Stomach (tissue), 9 donors: ENCODE results near the gene NCAPG2. TPM values are rescaled to one million over a fixed set of nuclear protein-coding genes. Genes with fewer than 3 reads are reported as not detected.
A peak's percentile ranks its signal among the peaks of the same experiment; 100 is the strongest.
"Not testable (repeated sequence)": the region's sequence is repeated elsewhere in the genome, so short reads cannot be mapped to it uniquely, and the experiment has no call there.

Experiments used
- DNase-seq, 2 donors: peaks; one replicate each; pipeline versions ENCODE4 v3.0.0 to v3.0.0-alpha.2; 2013 to 2019
- H3K27ac ChIP-seq, 5 donors: fragments of 200-600 bp in 4 of 5; sonication (generic) in 4 of 5; one replicate each; pipeline ENCODE4 v1.5.1; 2013 to 2019; ENCODE audit warnings: mild to moderate bottlenecking in 1 of 5, moderate library complexity in 1 of 5
- H3K27me3 ChIP-seq, 3 donors: fragments of 200-600 bp; sonication (generic); one replicate each; pipeline ENCODE4 v1.5.1; 2017 to 2019; ENCODE audit warnings: mixed run types in 1 of 3
- H3K36me3 ChIP-seq, 4 donors: fragments of 200-600 bp; sonication (generic); 1 replicate in 3 of 4; 2 replicates in 1 of 4; pipeline ENCODE4 v1.5.1; 2016 to 2019
- H3K4me1 ChIP-seq, 4 donors: fragments of 200-600 bp; sonication (generic); one replicate each; pipeline ENCODE4 v1.5.1; 2016 to 2019
- H3K4me3 ChIP-seq, 4 donors: fragments of 200-600 bp; sonication (generic) in 3 of 4; one replicate each; pipeline ENCODE4 v1.5.1; 2016 to 2019; ENCODE audit warnings: mild to moderate bottlenecking in 1 of 4
- H3K9me3 ChIP-seq, 4 donors: fragments of 200-600 bp; sonication (generic); one replicate each; pipeline ENCODE4 v1.5.1; 2016 to 2019
- EP300 ChIP-seq: sonication (generic); formaldehyde crosslinking; IDR thresholded peaks from one replicate; pipeline ENCODE4 v1.6.1; 2017; ENCODE audit warnings: antibody characterized with exemption
- POLR2A ChIP-seq, 4 donors: fragments of 450-650 bp; IDR thresholded peaks; one replicate each; pipeline ENCODE4 v1.6.1; 2016; ENCODE audit warnings: antibody characterized with exemption in 4 of 4, control low read depth in 2 of 4, mild to moderate bottlenecking in 1 of 4, moderate library complexity in 1 of 4
- POLR2AphosphoS5 ChIP-seq, 3 donors: sonication (generic); formaldehyde crosslinking; IDR thresholded peaks; one replicate each; pipeline ENCODE4 v1.6.1; 2016; ENCODE audit warnings: antibody characterized with exemption in 3 of 3
- WGBS, 5 donors: extraction: QIAGEN DNeasy Blood & Tissue Kit in 3 of 5; methylation state at CpG; one replicate each; pipeline versions ENCODE4 v1.1.5 to v1.1.7; 2013 to 2018; 5-methylcytosine and 5-hydroxymethylcytosine counted together
- intact Hi-C: fragments of 100-400 bp; cut with DNase I; formaldehyde crosslinking; loops from one replicate; pipeline ENCODE4 v1.15.1; 2023; ENCODE audit warnings: low total_unique reads
- polyA plus RNA-seq, 3 donors: library from polyadenylated mRNA; stranded (reverse); fragments of 200-250 nt; gene quantifications; one replicate each; pipeline ENCODE4 v1.2.3, GENCODE V29; 2013
- total RNA-seq, 5 donors: library from RNA; depleted of rRNA; stranded (reverse); fragments of >200 nt; gene quantifications; one replicate each; pipeline versions ENCODE4 v1.1.0 to v1.2.3, GENCODE V29; 2014 to 2016
- TF ChIP-seq, protein P1 (sequence below), 7 experiments: fragments of 450-650 bp in 4 of 7; fragments of 200-600 bp in 3 of 7; sonication (generic) in 3 of 7; IDR thresholded peaks; one replicate each; pipeline ENCODE4 v1.5.1; 2016 to 2019; ENCODE audit warnings: antibody characterized with exemption in 7 of 7, control low read depth in 2 of 7, mild to moderate bottlenecking in 1 of 7
- donor health status: healthy with polysubstance abuse.
- donor health status: Bipolar disorder and iron deficiency.
- donor health status: healthy.

Gene NCAPG2
- total and polyA plus RNA-seq, 8 donors, result 2.6 to 24.2 (median 8.3) TPM

DNA sequence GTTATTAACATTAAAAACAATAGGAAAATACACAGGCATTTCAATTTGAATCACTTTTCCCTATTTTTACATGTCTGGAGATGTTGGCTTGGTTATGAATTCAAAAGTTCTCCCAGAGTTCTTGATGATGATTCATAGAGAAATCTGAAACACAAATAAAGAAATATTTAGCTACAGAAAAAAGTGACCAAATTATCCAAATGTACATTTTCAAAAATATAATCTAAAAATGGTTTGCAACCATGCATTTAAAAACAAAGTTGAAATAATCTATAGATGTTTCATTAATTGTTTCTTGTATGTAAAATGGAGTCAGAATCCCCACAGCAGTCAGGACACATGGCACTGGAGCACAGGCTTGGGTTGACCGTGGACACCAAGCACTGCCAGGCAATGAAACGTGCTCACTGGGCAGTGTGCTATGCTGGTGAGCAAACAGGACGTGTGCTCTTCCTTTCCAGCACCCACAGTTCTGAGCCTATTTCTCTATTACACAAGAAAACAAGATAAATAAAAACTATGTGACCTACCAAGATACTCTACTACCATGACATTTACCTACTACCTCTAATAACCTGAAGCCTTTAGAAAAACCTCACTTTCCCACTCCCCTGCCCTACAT is 72.9 kb downstream of the NCAPG2 start:
- 66 to 80% (median 71%) methylated on average over 3 of the region's 3 CpGs for WGBS, 5 donors
- intact Hi-C loops, result no loop called here
- H3K4me3 ChIP-seq, result no peak overlapping the region
- peaks cover 0 to 23% (median 14%) of the 10 kb centered on the region in 4 donors for H3K36me3 ChIP-seq
- no peaks in the 10 kb centered on the region for H3K27me3 ChIP-seq
- no peak for DNase-seq
- peak overlapping the region in 1 of 5 donors; percentile 5 for H3K27ac ChIP-seq
- no peaks in the 10 kb centered on the region for H3K4me1 ChIP-seq
- H3K9me3 ChIP-seq, result no peaks in the 10 kb centered on the region
- TF ChIP-seq POLR2A (IDR thresholded peaks at IDR 0.05) (no peak), POLR2AphosphoS5 (IDR thresholded peaks at IDR 0.05) (no peak), EP300 (no peak)
- TF ChIP-seq, protein P1, sequence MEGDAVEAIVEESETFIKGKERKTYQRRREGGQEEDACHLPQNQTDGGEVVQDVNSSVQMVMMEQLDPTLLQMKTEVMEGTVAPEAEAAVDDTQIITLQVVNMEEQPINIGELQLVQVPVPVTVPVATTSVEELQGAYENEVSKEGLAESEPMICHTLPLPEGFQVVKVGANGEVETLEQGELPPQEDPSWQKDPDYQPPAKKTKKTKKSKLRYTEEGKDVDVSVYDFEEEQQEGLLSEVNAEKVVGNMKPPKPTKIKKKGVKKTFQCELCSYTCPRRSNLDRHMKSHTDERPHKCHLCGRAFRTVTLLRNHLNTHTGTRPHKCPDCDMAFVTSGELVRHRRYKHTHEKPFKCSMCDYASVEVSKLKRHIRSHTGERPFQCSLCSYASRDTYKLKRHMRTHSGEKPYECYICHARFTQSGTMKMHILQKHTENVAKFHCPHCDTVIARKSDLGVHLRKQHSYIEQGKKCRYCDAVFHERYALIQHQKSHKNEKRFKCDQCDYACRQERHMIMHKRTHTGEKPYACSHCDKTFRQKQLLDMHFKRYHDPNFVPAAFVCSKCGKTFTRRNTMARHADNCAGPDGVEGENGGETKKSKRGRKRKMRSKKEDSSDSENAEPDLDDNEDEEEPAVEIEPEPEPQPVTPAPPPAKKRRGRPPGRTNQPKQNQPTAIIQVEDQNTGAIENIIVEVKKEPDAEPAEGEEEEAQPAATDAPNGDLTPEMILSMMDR (IDR thresholded peaks at IDR 0.05), result no peak

GRCh38 chr7:158626289-158626688 is 78.3 kb downstream of the NCAPG2 start:
- H3K27ac ChIP-seq, intact Hi-C loops, H3K4me1 ChIP-seq, H3K27me3 ChIP-seq, DNase-seq, H3K9me3 ChIP-seq, H3K4me3 ChIP-seq: not testable (repeated sequence)
- H3K36me3 ChIP-seq, result peaks cover 0 to 23% (median 14%) of the 10 kb centered on the region in 4 donors
- WGBS, 5 donors, result 86 to 95% (median 93%) methylated on average over 8 of the region's 8 CpGs

DNA sequence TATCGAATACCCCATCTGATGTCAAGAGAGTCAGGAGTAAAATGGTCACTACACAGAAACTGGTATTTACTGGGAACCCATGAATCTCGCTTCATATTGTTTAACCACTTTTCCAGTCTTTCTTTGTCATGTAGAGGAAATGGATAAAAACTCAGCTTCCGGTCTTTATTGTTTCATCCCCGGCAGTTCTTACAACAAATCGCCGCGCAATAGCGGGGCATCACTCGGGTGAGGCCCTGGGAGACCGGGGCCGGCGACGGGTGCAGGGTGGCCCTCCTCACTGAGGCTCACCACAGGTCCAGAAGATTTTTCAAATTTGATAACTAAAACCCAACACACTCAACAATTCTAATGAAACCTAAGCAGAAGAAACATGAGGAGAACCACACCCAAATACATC is 81.4 kb downstream of the NCAPG2 start:
- DNase-seq, result no peak
- WGBS, 5 donors, result 93 to 96% (median 94%) methylated on average over 13 of the region's 13 CpGs
- H3K27ac ChIP-seq, result no peak overlapping the region
- H3K9me3 ChIP-seq, result no peaks in the 10 kb centered on the region
- peaks cover 0 to 5% (median 0%) of the 10 kb centered on the region in 4 donors for H3K36me3 ChIP-seq
- H3K27me3 ChIP-seq, result no peaks in the 10 kb centered on the region
- intact Hi-C loops, result no loop called here
- TF ChIP-seq EP300, result no peak
- TF ChIP-seq POLR2AphosphoS5 (IDR thresholded peaks at IDR 0.05), result no peak
- no peak for TF ChIP-seq POLR2A (IDR thresholded peaks at IDR 0.05)
- TF ChIP-seq, protein P1 (IDR thresholded peaks at IDR 0.05), result no peak
- H3K4me1 ChIP-seq, result no peaks in the 10 kb centered on the region
- no peak overlapping the region for H3K4me3 ChIP-seq

DNA sequence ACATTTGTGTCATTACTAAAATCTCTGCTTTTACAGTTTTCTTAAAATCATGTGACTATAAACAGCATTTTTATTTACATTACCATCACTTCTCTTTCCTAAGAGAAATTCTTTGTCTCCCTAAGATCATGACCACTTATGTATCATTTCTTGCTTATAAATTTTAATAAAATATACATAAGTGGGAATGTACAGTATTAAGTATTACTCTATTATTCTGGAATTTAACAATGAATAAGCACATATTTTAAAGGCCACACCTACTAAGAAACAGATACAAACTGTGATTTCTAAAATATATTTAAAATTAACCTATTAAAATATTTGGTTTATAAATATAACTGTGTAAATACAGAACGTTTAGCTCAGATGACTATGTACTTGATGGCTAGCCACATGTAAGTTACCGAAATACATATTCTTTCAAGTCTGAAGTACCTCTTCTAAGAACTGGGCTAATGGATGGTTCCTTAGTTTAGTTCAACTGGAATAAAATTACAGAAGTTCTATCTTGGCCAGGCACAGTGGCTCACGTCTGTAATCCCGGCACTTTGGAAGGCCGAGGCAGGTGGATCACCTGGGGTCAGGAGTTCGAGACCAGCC is 83.7 kb downstream of the NCAPG2 start:
- intact Hi-C loops, result no loop called here
- H3K4me1 ChIP-seq, result no peaks in the 10 kb centered on the region
- DNase-seq, result no peak
- 80 to 90% (median 85%) methylated on average over 6 of the region's 6 CpGs for WGBS, 5 donors
- TF ChIP-seq POLR2AphosphoS5 (IDR thresholded peaks at IDR 0.05), result no peak
- no peak for TF ChIP-seq POLR2A (IDR thresholded peaks at IDR 0.05)
- TF ChIP-seq, protein P1 (IDR thresholded peaks at IDR 0.05), result no peak
- TF ChIP-seq EP300, result no peak
- H3K9me3 ChIP-seq, result no peaks in the 10 kb centered on the region
- H3K4me3 ChIP-seq, result no peak overlapping the region
- H3K27ac ChIP-seq, result no peak overlapping the region
- H3K27me3 ChIP-seq, result no peaks in the 10 kb centered on the region
- no peaks in the 10 kb centered on the region for H3K36me3 ChIP-seq

- no peak overlapping the region for H3K27ac ChIP-seq
- H3K4me1 ChIP-seq, result no peaks in the 10 kb centered on the region
- H3K9me3 ChIP-seq, result no peaks in the 10 kb centered on the region
- no peak overlapping the region for H3K4me3 ChIP-seq
- no peaks in the 10 kb centered on the region for H3K27me3 ChIP-seq
- no peak for DNase-seq
- no peaks in the 10 kb centered on the region for H3K36me3 ChIP-seq
- WGBS, 5 donors, result 96 to 99% (median 98%) methylated on average over 5 of the region's 5 CpGs
- intact Hi-C loops, result no loop called here
- TF ChIP-seq POLR2A (IDR thresholded peaks at IDR 0.05) (no peak), POLR2AphosphoS5 (IDR thresholded peaks at IDR 0.05) (no peak), EP300 (no peak)
- TF ChIP-seq, protein P1 (IDR thresholded peaks at IDR 0.05), result no peak
These were observed 84.2 kb downstream of the NCAPG2 start for GRCh38 chr7:158620418-158620817.
